Measurements from ENCODE around the gene NUDT14. TPM values are rescaled to one million over a fixed set of nuclear protein-coding genes. Genes with fewer than 3 reads are reported as not detected.

NUDT14 gene
- total and polyA plus RNA-seq, 8 donors, result 15.2 to 62.6 (median 26.6) TPM; not detected in 1

GRCh38 chr14:105177082-105177481 lies 4.0 kb downstream of the NUDT14 start:
- no peaks in the 10 kb centered on the region for H3K9me3 ChIP-seq
- peaks cover 0 to 11% (median 0%) of the 10 kb centered on the region in 3 donors for H3K27me3 ChIP-seq
- intact Hi-C loops (cut with DNase I; ENCODE audit: low total_unique reads), result no loop called here
- no peak overlapping the region for H3K4me3 ChIP-seq
- peaks cover 0 to 9% (median 0%) of the 10 kb centered on the region in 4 donors for H3K36me3 ChIP-seq
- H3K4me1 ChIP-seq, result peaks cover 17 to 27% (median 25%) of the 10 kb centered on the region in 4 donors
- H3K27ac ChIP-seq, result no peak overlapping the region
- 71 to 82% (median 77%) methylated on average over 9 to 11 of the region's 11 CpGs for WGBS, 5 donors
- DNase-seq, result no peak
- TF ChIP-seq EP300 (IDR thresholded peaks at IDR 0.05) (no peak), CTCF (IDR thresholded peaks at IDR 0.05) (no peak), POLR2A (IDR thresholded peaks at IDR 0.05) (no peak), POLR2AphosphoS5 (IDR thresholded peaks at IDR 0.05) (no peak)

- DNase-seq, result no peak
- Histone ChIP-seq H3K4me3 (no peak overlapping the region), H3K36me3 (peaks cover 0 to 9% (median 0%) of the 10 kb centered on the region in 4 donors), H3K9me3 (no peaks in the 10 kb centered on the region), H3K27ac (no peak overlapping the region), H3K27me3 (peaks cover 0 to 10% (median 0%) of the 10 kb centered on the region in 3 donors), H3K4me1 (peaks cover 12 to 25% (median 22%) of the 10 kb centered on the region in 4 donors)
- TF ChIP-seq CTCF (IDR thresholded peaks at IDR 0.05), result no peak
- no peak for TF ChIP-seq POLR2A (IDR thresholded peaks at IDR 0.05)
- no peak for TF ChIP-seq POLR2AphosphoS5 (IDR thresholded peaks at IDR 0.05)
- WGBS, 5 donors, result 60 to 87% (median 81%) methylated on average over 5 to 15 of the region's 15 CpGs
- intact Hi-C loops (cut with DNase I; ENCODE audit: low total_unique reads), result no loop called here
These were observed 4.6 kb downstream of the NUDT14 start for GRCh38 chr14:105176513-105176912.

DNA sequence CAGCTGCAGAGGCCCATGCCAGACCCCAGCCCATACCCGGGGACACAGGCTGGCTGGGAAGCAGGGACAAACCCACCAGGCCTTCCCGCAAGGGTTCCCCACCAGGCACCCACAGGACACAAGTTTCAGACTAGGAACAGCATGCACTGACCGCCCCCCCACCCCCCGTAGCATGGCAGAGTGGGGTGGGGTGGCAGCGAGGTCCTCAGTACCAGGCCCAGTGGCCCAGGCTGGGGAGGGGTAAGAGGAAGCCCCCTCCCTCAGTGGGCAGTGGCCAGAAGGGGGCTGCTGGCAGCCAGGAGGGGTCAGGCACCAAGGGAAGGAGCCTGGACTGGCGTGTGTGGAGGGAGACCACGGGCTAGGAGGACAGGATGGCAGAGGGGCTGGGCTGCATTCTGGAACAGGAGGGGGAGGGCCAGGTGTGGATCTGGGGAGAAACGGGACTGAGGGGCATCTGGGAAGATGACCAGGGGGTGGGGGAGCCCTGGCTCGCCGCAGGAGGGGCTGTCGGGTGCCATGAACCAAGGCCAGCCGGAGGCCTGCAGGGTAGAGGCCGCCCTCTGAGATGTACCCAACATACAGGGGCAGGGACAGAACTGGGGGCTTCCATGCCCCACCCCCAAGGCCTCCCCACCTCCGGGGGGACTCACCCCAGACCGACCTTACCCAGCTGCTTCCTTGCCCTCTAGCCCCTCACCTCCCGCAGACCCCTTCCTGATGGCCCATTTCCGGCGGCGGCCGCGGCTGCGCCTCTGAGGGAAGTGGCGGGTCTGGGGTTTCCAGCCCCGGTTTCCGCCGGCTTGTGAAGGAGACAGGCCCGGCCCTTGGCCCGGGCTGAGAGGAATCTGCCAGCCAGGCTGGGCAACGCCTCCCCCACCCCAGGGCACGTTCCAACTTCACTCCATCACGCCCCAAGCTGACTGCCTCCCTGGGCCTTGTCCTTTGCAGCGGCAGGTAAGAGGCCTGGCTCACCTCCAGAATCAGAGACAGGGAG lies 6.9 kb downstream of the NUDT14 start:
- intact Hi-C loops (cut with DNase I; ENCODE audit: low total_unique reads), result no loop called here
- TF ChIP-seq EP300 (IDR thresholded peaks at IDR 0.05) (no peak), POLR2AphosphoS5 (IDR thresholded peaks at IDR 0.05) (no peak), CTCF (IDR thresholded peaks at IDR 0.05) (no peak), POLR2A (IDR thresholded peaks at IDR 0.05) (no peak)
- Histone ChIP-seq H3K4me3 (no peak overlapping the region), H3K36me3 (peaks cover 0 to 9% (median 0%) of the 10 kb centered on the region in 4 donors), H3K9me3 (no peaks in the 10 kb centered on the region), H3K27me3 (peaks cover 0 to 25% (median 3%) of the 10 kb centered on the region in 3 donors), H3K27ac (peak overlapping the region in 2 of 5 donors; percentile 3 to 42), H3K4me1 (peaks cover 17 to 30% (median 26%) of the 10 kb centered on the region in 4 donors)
- no peak for DNase-seq
- WGBS, 5 donors, result 64 to 77% (median 69%) methylated on average over 26 to 32 of the region's 32 CpGs

DNA sequence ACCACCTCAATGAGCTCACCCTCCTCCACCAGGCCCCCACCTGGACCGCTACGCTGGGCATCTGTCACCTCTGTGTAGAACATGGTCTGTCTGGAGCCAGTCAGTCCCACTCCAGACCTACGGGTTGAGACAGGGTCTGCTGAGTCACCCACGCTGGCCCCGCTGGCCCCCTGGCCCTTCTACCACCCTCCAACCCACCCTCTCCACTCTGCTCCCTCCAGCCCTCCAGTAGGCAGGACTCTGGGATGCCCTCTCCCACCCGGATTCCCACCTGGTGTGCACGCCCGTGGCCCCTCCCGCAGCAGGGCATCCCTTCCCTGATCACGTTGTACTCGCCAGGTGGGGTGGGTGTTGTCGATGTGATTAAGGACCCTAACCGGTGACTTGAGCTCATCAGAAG lies 8.0 kb downstream of the NUDT14 start:
- no peak for DNase-seq
- Histone ChIP-seq H3K36me3 (peaks cover 0 to 9% (median 0%) of the 10 kb centered on the region in 4 donors), H3K4me3 (no peak overlapping the region), H3K4me1 (peaks cover 20 to 35% (median 30%) of the 10 kb centered on the region in 4 donors), H3K9me3 (no peaks in the 10 kb centered on the region), H3K27me3 (peaks cover 0 to 31% (median 3%) of the 10 kb centered on the region in 3 donors), H3K27ac (no peak overlapping the region)
- 83 to 96% (median 93%) methylated on average over 12 to 13 of the region's 13 CpGs for WGBS, 5 donors
- TF ChIP-seq CTCF (IDR thresholded peaks at IDR 0.05) (no peak), POLR2A (IDR thresholded peaks at IDR 0.05) (no peak), POLR2AphosphoS5 (IDR thresholded peaks at IDR 0.05) (no peak), EP300 (IDR thresholded peaks at IDR 0.05) (no peak)
- intact Hi-C loops (cut with DNase I; ENCODE audit: low total_unique reads), result no loop called here
